Mucosa of descending colon (tissue), 3 donors: ENCODE data around the gene PRAMEF8. TPM values are rescaled to one million over a fixed set of nuclear protein-coding genes. Genes with fewer than 3 reads are reported as not detected.
"Not testable (repeated sequence)": the region's sequence is repeated elsewhere in the genome, so short reads cannot be mapped to it uniquely, and the experiment has no call there.

Experiments used
- ATAC-seq: fragments of 200-7000 bp; cut with Tn5 transposase; one replicate; pipeline ENCODE4 v1.9.1; 2020; ENCODE audit warnings: mild to moderate bottlenecking, moderate library complexity
- DNase-seq, 3 donors: peaks; one replicate each; pipeline ENCODE4 v3.0.0-alpha.2; 2020
- H3K36me3 ChIP-seq: fragments of 200-600 bp; one replicate; pipeline ENCODE4 v1.8.0; 2021; ENCODE audit warnings: low read depth, mild to moderate bottlenecking
- H3K4me1 ChIP-seq: fragments of 200-600 bp; one replicate; pipeline ENCODE4 v1.8.0; 2021; ENCODE audit warnings: low read depth, mild to moderate bottlenecking
- H3K4me3 ChIP-seq: fragments of 200-600 bp; one replicate; pipeline ENCODE4 v1.8.0; 2021; ENCODE audit warnings: mild to moderate bottlenecking
- H3K9me3 ChIP-seq: fragments of 200-600 bp; one replicate; pipeline ENCODE4 v1.8.0; 2021; ENCODE audit warnings: mild to moderate bottlenecking
- intact Hi-C, 2 donors: fragments of 100-400 bp; cut with DNase I in 1 of 2; cut with micrococcal nuclease in 1 of 2; formaldehyde crosslinking; loops; one replicate each; pipeline versions ENCODE4 v1.11.0 to v1.11.1; 2022; cut with DNase I, micrococcal nuclease
- total RNA-seq, 3 donors: library from RNA; stranded (reverse); fragmentation: NEBNext Ultra II Directional in 2 of 3; extraction: Animal tissue kit (Norgen Biotek cat#: 25700) in 2 of 3; gene quantifications; one replicate each; pipeline versions ENCODE4 v1.2.1 to v1.2.4, GENCODE V29; 2021 to 2023
- donor health status: DM: no; HTN: no; CAD: no; lungs with moderate emphysema.
- donor health status: DM: no; HTN: no; CAD: no.
- donor health status: DM: no; HTN: yes; CAD: no.

PRAMEF8 gene
- total RNA-seq, 3 donors from 2014 or later, result not detected

- DNase-seq, ATAC-seq, intact Hi-C loops, H3K9me3 ChIP-seq, H3K4me3 ChIP-seq, H3K4me1 ChIP-seq, H3K36me3 ChIP-seq: not testable (repeated sequence)
These were observed 41.2 kb downstream of the PRAMEF8 start for GRCh38 chr1:13243536-13244263.

DNA sequence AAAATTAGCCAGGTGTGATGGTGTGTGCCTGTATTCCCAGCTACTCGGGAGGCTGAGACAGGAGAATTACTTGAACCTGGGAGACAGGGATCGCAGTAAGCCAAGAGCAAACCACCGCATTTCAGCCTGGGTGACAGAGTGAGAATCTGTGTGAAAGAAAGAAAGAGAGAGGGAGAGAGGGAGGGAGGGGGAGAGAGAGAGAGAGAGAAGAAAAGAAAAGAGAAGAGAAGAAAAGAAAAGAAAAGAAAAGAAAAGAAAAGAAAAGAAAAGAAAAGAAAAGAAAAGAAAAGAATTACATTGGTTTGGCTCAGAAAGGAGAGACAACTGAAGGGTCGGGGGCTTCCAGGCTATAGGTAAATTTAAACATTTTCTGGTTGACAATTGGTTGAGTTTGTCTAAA, 45.3 kb downstream of the PRAMEF8 start:
- H3K4me1 ChIP-seq, H3K9me3 ChIP-seq, H3K4me3 ChIP-seq, ATAC-seq, DNase-seq, H3K36me3 ChIP-seq, intact Hi-C loops: not testable (repeated sequence)

- H3K9me3 ChIP-seq, H3K4me3 ChIP-seq, intact Hi-C loops, H3K4me1 ChIP-seq, H3K36me3 ChIP-seq, ATAC-seq, DNase-seq: not testable (repeated sequence)
These were observed 47.4 kb downstream of the PRAMEF8 start for GRCh38 chr1:13237572-13237971.

DNA sequence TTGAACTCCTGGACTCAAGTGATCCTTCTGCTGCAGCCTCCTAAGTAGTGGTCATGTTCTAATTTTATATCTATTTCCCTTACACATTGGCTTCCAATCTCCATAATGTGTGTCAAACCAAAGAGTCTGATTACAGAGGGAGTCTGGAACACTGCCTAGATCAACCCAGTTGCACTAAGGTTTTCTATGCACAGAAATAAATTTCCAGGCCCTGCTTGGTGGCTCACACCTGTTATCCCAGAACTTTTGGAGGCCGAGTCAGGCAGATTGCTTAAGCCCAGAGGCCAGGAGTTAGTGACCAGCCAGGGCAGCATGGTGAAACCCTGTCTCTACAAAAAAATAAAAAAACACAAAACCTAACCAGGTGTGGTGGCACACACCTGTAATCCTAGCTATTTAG, 50.9 kb downstream of the PRAMEF8 start:
- H3K4me3 ChIP-seq, H3K9me3 ChIP-seq, H3K4me1 ChIP-seq, H3K36me3 ChIP-seq, ATAC-seq, intact Hi-C loops, DNase-seq: not testable (repeated sequence)

DNA sequence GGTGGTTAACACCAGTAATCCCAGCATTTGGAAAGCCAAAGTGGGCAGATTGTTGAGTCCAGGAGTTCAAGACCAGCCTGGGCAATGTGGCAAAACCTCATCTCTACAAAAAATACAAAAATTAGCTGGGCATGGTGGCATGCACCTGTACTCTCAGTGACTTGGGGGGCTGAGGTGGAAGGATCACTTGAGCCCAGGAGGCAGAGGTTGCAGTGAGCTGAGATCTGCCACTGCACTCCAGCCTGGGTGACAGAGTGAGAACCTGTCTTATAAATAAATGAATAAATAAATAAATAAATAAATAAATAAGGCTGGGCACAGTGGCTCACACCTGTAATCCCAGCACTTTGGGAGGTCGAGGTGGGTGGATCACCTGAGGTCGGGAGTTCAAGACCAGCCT, 52.9 kb downstream of the PRAMEF8 start:
- DNase-seq, H3K4me3 ChIP-seq, H3K4me1 ChIP-seq, H3K36me3 ChIP-seq, H3K9me3 ChIP-seq, ATAC-seq, intact Hi-C loops: not testable (repeated sequence)

Other genes with a start within 250 kb of the PRAMEF8 start
- gene PRAMEF27, start 228.6 kb downstream of the PRAMEF8 start, total RNA-seq, result not detected
- not detected for gene HNRNPCL3, start 224.4 kb downstream of the PRAMEF8 start, total RNA-seq
- gene PRAMEF25, start 214.4 kb downstream of the PRAMEF8 start, total RNA-seq, result not detected
- gene HNRNPCL2, start 168.3 kb downstream of the PRAMEF8 start, total RNA-seq, result not detected
- not detected for gene PRAMEF26, start 129.1 kb downstream of the PRAMEF8 start, total RNA-seq
- not detected for gene HNRNPCL4, start 119.5 kb downstream of the PRAMEF8 start, total RNA-seq
- not detected for gene PRAMEF9, start 113.3 kb downstream of the PRAMEF8 start, total RNA-seq
- not detected for gene PRAMEF13, start 83.7 kb downstream of the PRAMEF8 start, total RNA-seq
- gene PRAMEF18, start 59.0 kb downstream of the PRAMEF8 start, total RNA-seq, result not detected
- not detected for gene PRAMEF5, start 30.9 kb downstream of the PRAMEF8 start, total RNA-seq
- not detected for gene PRAMEF33, start 18.4 kb upstream of the PRAMEF8 start, total RNA-seq
- not detected for gene PRAMEF15, start 30.4 kb upstream of the PRAMEF8 start, total RNA-seq
- not detected for gene PRAMEF14, start 62.0 kb upstream of the PRAMEF8 start, total RNA-seq
- gene PRAMEF19, start 86.8 kb upstream of the PRAMEF8 start, total RNA-seq, result not detected
- gene PRAMEF17, start 104.5 kb upstream of the PRAMEF8 start, total RNA-seq, result not detected
- gene PRAMEF20, start 125.3 kb upstream of the PRAMEF8 start, total RNA-seq, result not detected
- not detected for gene LRRC38, start 228.9 kb upstream of the PRAMEF8 start, total RNA-seq